ENCODE results near the gene KIF1A. TPM values are rescaled to one million over a fixed set of nuclear protein-coding genes. Genes with fewer than 3 reads are reported as not detected.

The KIF1A gene
- total and polyA plus RNA-seq, 2 of the 8 experiments (the other 6 are each of a cell fraction or from before 2014, with no cell fraction given), result 61.3 to 281 TPM

- H2BK120ac ChIP-seq (replicated peaks; ENCODE audit: low read depth, low read length), result no peak overlapping the region
- no peak overlapping the region for H3K56ac ChIP-seq (replicated peaks; ENCODE audit: insufficient read length, low read depth, low read length)
- H3K79me2 ChIP-seq (ENCODE audit: control insufficient read depth in 1 of 2, insufficient read depth in 2 of 2, low read length in 2 of 2), result peaks cover 0 to 34% of the 10 kb centered on the region in 2 experiments; a peak in 2 of 4 replicates
- no peak overlapping the region for H3K4me2 ChIP-seq (ENCODE audit: insufficient read depth in 1 of 2, low read depth in 2 of 2, low read length in 2 of 2)
- no peak overlapping the region for H3K9ac ChIP-seq (replicated peaks in 1 of 4; ENCODE audit: extremely low read depth in 1 of 4, low read depth in 3 of 4, low read length in 3 of 4)
- no peak overlapping the region for H2AK5ac ChIP-seq (ENCODE audit: low read depth, low read length)
- H2BK20ac ChIP-seq (ENCODE audit: low read length), result no peak overlapping the region
- no peak overlapping the region for H2BK15ac ChIP-seq (ENCODE audit: low read length)
- no peak overlapping the region for H3K23ac ChIP-seq (ENCODE audit: insufficient read length)
- H3K4me1 ChIP-seq (replicated peaks in 1 of 4; ENCODE audit: control insufficient read depth in 3 of 4, insufficient read depth in 4 of 4, low read length in 3 of 4), result peaks cover 0 to 11% (median 8%) of the 10 kb centered on the region in 4 experiments; a peak in 5 of 7 replicates
- H2BK5ac ChIP-seq (ENCODE audit: low read depth, low read length), result no peak overlapping the region
- H4K91ac ChIP-seq (replicated peaks; ENCODE audit: insufficient read length, low read length), result no peak overlapping the region
- H4K20me1 ChIP-seq (replicated peaks in 1 of 2; ENCODE audit: control insufficient read depth in 1 of 2, insufficient read depth in 2 of 2, low read length in 2 of 2), result peaks cover 30 to 40% of the 10 kb centered on the region in 2 experiments
- no peak overlapping the region for H4K8ac ChIP-seq (ENCODE audit: extremely low read depth, insufficient read depth, low read length)
- no peak overlapping the region for H4K5ac ChIP-seq (ENCODE audit: insufficient read length, low read depth, low read length)
- no peak overlapping the region for H3K14ac ChIP-seq (ENCODE audit: insufficient read length)
- ChIA-PET POLR2A (ENCODE audit: partially characterized antibody) (interaction anchor here (1.2 to 18.0 kb wide), 6 partner anchors 11 to 65 kb away, joined by 3 to 291 read pairs (median 4); no protein-coding TSS in a partner anchor), CTCF (ENCODE audit: partially characterized antibody) (no interaction called here)
- H3K27me3 ChIP-seq (replicated peaks in 1 of 4; ENCODE audit: control insufficient read depth in 3 of 4, extremely low read depth in 1 of 4, insufficient read depth in 3 of 4, low read length in 3 of 4), result no peaks in the 10 kb centered on the region
- WGBS, 2 experiments (ENCODE audit: extremely low coverage in 1 of 2, insufficient coverage in 1 of 2, insufficient read length in 1 of 2, insufficient replicate concordance in 2 of 2, low coverage in 1 of 2, low lambda C conversion rate in 2 of 2, missing lambda C conversion rate in 1 of 2), result 88% methylated on average over 9 of the region's 13 CpGs; no CpG with 5 or more reads in 1 of the 2 experiments
- peaks cover 16 to 57% (median 46%) of the 10 kb centered on the region in 4 experiments; a peak in 7 of 8 replicates for H3K36me3 ChIP-seq (ENCODE audit: control insufficient read depth in 2 of 4, insufficient read depth in 4 of 4, low read length in 3 of 4)
- H3K18ac ChIP-seq (ENCODE audit: extremely low read depth, low read length), result no peak overlapping the region
- H3K4me3 ChIP-seq (ENCODE audit: extremely low read depth in 1 of 4, insufficient read depth in 2 of 4, low read depth in 3 of 4, low read length in 4 of 4), result no peak overlapping the region
- H3K27ac ChIP-seq (ENCODE audit: low read depth, low read length), result no peak overlapping the region
- no peak overlapping the region for H2BK12ac ChIP-seq (ENCODE audit: low read depth, low read length)
- no peak overlapping the region for H3K4ac ChIP-seq (replicated peaks; ENCODE audit: insufficient read length, low read depth, low read length)
- no peaks in the 10 kb centered on the region for H3K23me2 ChIP-seq (ENCODE audit: low read depth, low read length)
- no peaks in the 10 kb centered on the region for H3K9me3 ChIP-seq (ENCODE audit: insufficient read depth in 2 of 2, low read depth in 1 of 2, low read length in 1 of 2)
- no peak for DNase-seq (ENCODE audit: low read depth in 1 of 2, low spot score in 2 of 2)
- H2AFZ ChIP-seq (ENCODE audit: low read length), result no peak overlapping the region
- H3K79me1 ChIP-seq (ENCODE audit: low read depth, low read length), result peaks cover 23% of the 10 kb centered on the region
- no peak for FAIRE-seq
- no peak for TF ChIP-seq TBP (IDR thresholded peaks at IDR 0.05; ENCODE audit: low read depth, low read length)
- no peak for TF ChIP-seq GTF2F1 (IDR thresholded peaks at IDR 0.05; ENCODE audit: borderline replicate concordance, low read depth, low read length)
- TF ChIP-seq ASH2L (IDR thresholded peaks at IDR 0.05; ENCODE audit: low read length), result no peak
- TF ChIP-seq JUND (IDR thresholded peaks at IDR 0.05; ENCODE audit: low read length), result no peak
- no peak for TF ChIP-seq YY1 (IDR thresholded peaks at IDR 0.05; ENCODE audit: low read depth, low read length)
- no peak for TF ChIP-seq KDM1A (IDR thresholded peaks at IDR 0.05; ENCODE audit: borderline replicate concordance, low read length)
- no peak for TF ChIP-seq SRF (IDR thresholded peaks at IDR 0.05; ENCODE audit: low read depth, low read length)
- no peak for TF ChIP-seq RXRA (IDR thresholded peaks at IDR 0.05; ENCODE audit: insufficient read depth, low read depth, low read length)
- no peak for TF ChIP-seq NRF1 (IDR thresholded peaks at IDR 0.05; ENCODE audit: low read depth, low read length)
- no peak for TF ChIP-seq EGR1 (IDR thresholded peaks at IDR 0.05; ENCODE audit: borderline replicate concordance, low read depth, low read length)
- no peak for TF ChIP-seq POLR2A (IDR thresholded peaks at IDR 0.05; ENCODE audit: control extremely low read depth in 1 of 2, low read depth in 2 of 2, low read length in 2 of 2)
- TF ChIP-seq E2F6 (IDR thresholded peaks at IDR 0.05), result no peak
- no peak for TF ChIP-seq BACH1 (IDR thresholded peaks at IDR 0.05; ENCODE audit: low read length)
- TF ChIP-seq JUN (IDR thresholded peaks at IDR 0.05; ENCODE audit: low read depth, low read length), result no peak
- TF ChIP-seq SP2 (IDR thresholded peaks at IDR 0.05; ENCODE audit: low read length), result no peak
- TF ChIP-seq SP4 (IDR thresholded peaks at IDR 0.05; ENCODE audit: low read length), result no peak
Observed at GRCh38 chr2:240789051-240789453, 31.0 kb downstream of the KIF1A start.
